AG20443 (cell line): ENCODE results near the gene ARHGAP23.
"Not testable (repeated sequence)": the region's sequence is repeated elsewhere in the genome, so short reads cannot be mapped to it uniquely, and the experiment has no call there.

Experiments
- DNase-seq: peaks from one replicate; pipeline ENCODE4 v3.0.0; 2012; ENCODE audit warnings: low spot score, mixed read lengths

ARHGAP23 gene

GRCh38 chr17:38421871-38422827 lies 6.1 kb upstream of the ARHGAP23 start:
- no peak for DNase-seq

- DNase-seq = no peak
Observed at GRCh38 chr17:38424297-38424972, 3.8 kb upstream of the ARHGAP23 start.

DNA sequence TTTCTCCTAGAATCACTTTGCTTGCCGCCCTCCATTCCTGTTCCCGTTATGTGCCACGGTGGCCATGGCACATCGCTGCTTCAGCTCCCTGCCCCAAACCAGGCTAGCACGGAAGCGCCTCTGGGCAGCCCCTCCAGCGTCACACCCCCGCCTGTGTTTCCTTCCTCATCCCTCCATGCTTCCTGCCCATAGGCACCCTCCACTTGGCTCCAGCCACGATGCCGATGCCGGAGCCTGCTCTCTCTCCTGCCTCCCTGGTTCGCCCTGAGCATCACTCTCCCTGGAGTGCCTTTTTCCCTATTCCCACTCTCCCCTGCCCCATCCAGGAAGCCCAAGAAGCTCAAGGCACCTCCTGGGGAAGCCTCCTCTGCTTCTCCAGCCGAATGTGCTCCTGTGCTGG lies 3.2 kb upstream of the ARHGAP23 start:
- no peak for DNase-seq

DNA sequence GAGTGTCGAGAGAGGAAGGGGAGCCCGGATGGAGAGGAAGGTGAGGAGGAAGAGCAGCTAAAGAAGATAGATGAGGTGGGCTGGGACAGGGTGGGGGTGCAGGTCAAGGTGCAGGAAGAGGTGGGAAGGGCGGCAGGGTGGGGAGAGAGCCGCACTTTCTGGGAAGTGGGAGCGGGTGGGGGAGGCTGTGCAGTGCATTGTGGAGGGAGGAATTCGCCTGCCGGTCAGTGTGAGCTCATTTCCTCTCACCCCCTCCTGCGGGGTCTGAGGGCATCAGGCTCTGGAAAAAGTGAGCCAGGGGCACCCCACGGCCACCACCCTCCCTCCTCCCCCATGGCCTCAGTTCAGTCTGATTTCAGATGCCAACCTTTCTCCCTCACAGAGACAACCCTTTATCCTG lies 2.5 kb upstream of the ARHGAP23 start:
- DNase-seq = no peak

GRCh38 chr17:38426441-38426840 lies 1.8 kb upstream of the ARHGAP23 start:
- DNase-seq = no peak

DNA sequence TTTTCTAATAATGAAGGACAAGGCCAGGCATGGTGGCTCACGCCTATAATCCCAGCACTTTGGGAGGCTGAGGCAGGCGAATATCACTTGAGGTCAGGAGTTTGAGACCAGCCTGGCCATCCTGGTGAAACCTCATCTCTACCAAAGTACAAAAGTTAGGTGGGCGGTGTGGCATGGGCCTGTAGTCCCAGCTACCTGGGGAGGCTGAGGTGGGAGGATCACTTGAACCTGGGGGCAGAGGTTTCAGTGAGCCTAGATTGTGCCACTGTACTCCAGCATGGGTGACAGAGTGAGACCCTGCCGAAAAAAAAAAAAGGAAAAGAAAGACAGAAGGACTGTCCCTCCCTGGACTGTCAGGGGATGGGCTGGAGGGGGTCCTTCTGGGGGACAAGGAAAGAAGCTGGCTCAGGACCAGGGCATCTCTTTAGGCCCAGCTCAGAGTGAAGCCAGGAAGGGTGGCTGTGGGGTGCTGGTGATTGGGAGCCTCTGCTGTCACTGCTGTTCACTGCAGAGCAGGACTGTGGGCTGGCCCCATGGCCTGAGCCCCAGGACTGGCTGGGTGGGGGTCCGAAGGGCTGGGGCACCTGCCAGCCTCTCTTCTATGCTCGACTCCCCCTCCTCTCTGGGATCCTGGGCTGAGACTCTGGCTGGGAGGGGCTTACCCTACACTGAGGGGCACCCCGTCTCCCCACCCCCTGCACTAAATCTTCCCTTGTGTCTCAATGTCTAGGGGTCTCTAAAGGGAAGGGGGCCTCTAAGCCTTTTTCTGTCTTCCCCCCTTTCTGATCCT lies 909 bp upstream of the ARHGAP23 start:
- no peak for DNase-seq

GRCh38 chr17:38428643-38429371 lies 543 bp downstream of the ARHGAP23 start:
- DNase-seq = peak; percentile 77

- no peak for DNase-seq
Observed at GRCh38 chr17:38429476-38430100, 1.3 kb downstream of the ARHGAP23 start.

- DNase-seq = peak; percentile 60
Observed at GRCh38 chr17:38430316-38430715, 2.1 kb downstream of the ARHGAP23 start.

GRCh38 chr17:38430822-38431221 lies 2.6 kb downstream of the ARHGAP23 start:
- no peak for DNase-seq

DNA sequence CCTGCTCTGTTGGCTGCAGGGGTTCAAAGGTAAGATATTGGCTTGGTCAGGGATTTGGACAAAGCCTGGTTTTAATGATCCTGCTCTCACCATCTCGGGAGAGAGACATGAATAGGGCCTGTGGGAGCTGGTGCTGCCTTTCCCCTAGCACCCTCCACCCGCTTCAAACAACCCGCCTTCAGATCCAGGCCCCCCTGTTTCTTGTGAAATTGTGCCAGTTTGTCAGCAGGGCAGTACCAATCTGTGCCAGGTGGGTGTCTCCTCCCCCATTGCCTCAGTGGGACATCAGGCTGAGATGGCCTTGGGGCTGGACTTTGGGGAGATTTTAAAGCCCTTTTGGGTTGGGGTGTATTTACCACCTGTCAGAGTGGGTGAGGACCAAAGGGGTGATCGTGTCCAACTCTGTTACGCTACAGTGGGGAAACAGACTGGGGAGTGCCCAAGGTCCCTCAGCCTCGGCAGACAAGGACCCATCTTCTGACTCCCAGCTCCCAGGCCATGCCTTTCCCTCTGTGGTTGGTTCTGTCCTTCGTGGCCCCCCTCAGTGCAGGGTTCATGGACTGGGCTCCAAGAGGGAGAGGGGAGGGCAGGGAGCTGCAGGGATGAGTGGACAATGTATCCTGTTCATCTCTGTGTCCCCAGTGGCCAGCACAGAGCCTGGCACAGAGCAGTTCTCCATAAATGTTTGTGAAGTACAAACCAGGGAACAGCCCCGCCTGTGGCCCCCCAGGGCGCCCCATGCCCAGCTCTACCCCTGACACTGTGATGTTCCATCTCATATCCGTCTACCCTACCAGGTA lies 3.3 kb downstream of the ARHGAP23 start:
- DNase-seq = no peak

DNA sequence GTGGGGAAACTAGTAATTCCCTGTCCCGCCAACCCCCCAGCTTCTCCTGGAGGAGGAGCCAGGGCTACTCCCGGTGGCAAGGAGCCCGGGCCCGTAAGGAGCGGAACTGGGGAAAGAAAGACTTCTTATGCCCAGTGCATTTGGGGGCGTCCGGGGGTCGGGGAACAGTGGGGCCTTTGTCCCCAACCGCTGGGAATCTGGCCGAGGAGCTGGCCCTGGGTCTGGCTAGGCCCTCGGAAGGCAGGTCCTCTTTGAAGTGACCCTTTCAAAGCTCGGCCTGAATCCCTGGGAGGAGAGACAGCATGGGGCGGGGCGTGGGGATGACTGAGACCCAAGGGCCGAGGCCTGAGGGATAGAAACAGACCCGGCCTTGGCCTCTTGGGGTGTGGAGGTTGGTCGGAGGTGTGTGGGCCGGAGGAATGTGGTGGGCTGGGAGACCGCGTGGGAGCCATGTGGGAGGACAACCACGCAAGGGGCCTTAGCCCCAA lies 6.0 kb downstream of the ARHGAP23 start:
- DNase-seq = no peak

- no peak for DNase-seq
Observed at GRCh38 chr17:38435795-38436194, 7.5 kb downstream of the ARHGAP23 start.

GRCh38 chr17:38436386-38436785 lies 8.1 kb downstream of the ARHGAP23 start:
- no peak for DNase-seq

GRCh38 chr17:38437313-38437712 lies 9.0 kb downstream of the ARHGAP23 start:
- not testable (repeated sequence) for DNase-seq

DNA sequence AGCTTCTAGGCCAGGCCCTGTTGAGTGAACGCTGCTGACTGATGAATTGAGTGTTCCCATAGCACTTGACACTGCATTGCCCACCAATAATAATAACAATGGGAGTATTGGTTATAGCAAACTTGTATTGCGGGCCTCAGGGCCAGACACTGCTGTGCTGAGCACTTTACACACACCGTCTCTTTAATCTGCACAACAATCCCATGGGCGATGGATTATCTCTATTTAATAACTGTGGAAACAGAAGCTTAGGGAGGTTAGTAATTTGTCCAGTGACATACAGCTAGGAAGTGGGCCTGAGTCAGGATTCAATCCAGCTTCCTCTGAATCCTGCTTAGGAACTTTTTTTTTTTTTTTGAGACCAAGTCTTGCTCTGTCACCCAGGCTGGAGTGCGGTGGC lies 11.2 kb downstream of the ARHGAP23 start:
- DNase-seq = no peak

DNA sequence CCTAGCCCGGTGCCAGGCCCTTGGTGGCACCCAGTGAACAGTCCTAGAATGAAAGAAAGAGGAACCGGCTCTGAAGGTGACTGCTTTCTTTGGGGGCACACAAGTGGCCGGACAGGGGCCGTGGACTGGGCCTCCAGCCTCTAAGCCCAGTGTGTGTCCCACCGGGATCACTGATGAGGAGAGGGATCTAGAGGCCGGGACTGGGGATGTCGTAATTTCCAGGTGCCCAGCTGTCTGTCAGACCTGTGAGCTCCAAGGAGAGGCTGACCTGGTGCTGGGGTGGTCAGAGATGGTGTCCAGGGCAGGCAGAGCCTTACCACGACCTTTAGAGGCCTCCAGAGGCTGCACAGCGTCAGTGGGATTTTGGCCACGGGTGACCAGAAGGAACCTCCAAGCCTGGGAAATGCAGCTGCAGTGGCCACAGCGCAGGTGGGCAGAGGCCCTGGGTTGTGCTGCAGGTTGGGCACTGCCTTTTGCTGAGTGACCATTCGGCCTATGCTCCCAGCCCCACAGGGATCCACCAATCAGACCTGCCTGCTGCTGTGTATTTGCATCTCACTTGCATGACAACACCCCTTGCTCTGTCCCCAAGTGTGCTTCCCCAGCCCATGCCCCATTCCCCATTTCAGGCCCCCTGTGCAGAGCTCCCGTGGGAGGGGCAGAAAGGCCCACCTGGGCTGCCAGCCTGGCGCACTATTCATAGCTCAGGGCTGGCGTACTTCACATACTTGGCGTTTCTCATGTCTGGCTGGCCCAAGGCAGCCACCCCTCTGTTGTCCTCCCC lies 12.5 kb downstream of the ARHGAP23 start:
- DNase-seq = no peak

DNA sequence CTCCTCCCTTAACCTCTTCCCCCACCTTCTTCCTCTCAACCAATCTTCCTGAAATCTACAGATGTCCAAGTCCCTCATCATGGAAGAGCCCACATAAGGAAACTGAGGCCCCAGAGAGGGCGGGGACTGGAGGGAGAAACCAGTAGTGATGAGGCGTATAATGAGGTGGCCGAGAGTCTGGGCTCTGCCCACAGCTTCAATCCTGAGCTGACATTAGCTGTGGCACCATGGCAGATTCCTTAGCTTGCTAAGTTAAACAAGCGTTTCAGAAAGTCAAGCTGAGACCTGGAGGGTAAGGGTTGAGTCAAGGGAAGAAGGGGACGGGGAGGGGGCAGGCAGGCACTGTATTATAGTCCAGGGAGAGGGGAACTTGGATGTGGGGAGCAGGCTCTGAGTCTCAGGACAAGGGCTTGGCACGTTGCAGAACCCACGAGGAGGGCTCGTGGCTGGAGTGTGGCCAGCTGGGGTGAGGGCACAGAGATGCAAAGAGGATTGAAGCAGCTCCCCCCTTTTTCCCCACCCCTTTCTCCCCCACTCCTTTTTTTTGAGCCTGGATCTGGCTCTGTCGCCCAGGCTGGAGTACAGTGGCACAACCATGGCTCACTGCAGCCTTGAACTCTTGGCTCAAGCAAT lies 13.3 kb downstream of the ARHGAP23 start:
- DNase-seq = no peak

- DNase-seq = peak; percentile 38
Observed at GRCh38 chr17:38442548-38442947, 14.3 kb downstream of the ARHGAP23 start.
